SU-DHL-6 (cell line): ENCODE data around the gene CCDC152.

ENCODE experiments used
- H2AFZ ChIP-seq: fragments of 200-600 bp; sonication (generic); 2 replicates; pipeline ENCODE4 v1.6.1; 2014; ENCODE audit warnings: low read depth, mild to moderate bottlenecking, moderate library complexity, mixed read lengths, antibody characterized with exemption, low read length; ENCODE audit not compliant: severe bottlenecking
- H3F3A ChIP-seq: fragments of 200-600 bp; shearing (Covaris generic); 2 replicates; pipeline ENCODE4 v1.6.0; 2016; ENCODE audit warnings: antibody characterized with exemption, mild to moderate bottlenecking; ENCODE audit not compliant: insufficient read depth
- H3K27ac ChIP-seq: fragments of 200-600 bp; sonication (generic); 2 replicates; pipeline ENCODE4 v1.5.1; 2016; ENCODE audit warnings: low read depth, mild to moderate bottlenecking, low read length, moderate library complexity, mixed read lengths
- H3K27me3 ChIP-seq: fragments of 200-600 bp; sonication (generic), shearing (Covaris generic); 2 replicates; pipeline ENCODE4 v1.6.0; 2014; ENCODE audit warnings: mild to moderate bottlenecking, low read length
- H3K36me3 ChIP-seq: fragments of 200-600 bp; sonication (generic); 2 replicates; pipeline ENCODE4 v1.6.1; 2014; ENCODE audit warnings: mild to moderate bottlenecking, low read length, mixed read lengths
- H3K4me2 ChIP-seq: fragments of 300-600, 200-600 bp; shearing (Covaris generic), sonication (generic); 2 replicates; pipeline ENCODE4 v1.6.0; 2014; ENCODE audit warnings: low read length, low read depth, mild to moderate bottlenecking; ENCODE audit not compliant: poor library complexity, severe bottlenecking
- H3K4me3 ChIP-seq: fragments of 200-600 bp; sonication (generic); 2 replicates; pipeline ENCODE4 v1.5.1; 2014; ENCODE audit warnings: antibody characterized with exemption, low read length, mild to moderate bottlenecking, mixed read lengths; ENCODE audit not compliant: insufficient read depth, poor library complexity, severe bottlenecking
- H3K79me2 ChIP-seq: fragments of 200-600 bp; sonication (generic); 2 replicates; pipeline ENCODE4 v1.6.1; 2014; ENCODE audit warnings: mild to moderate bottlenecking, low read length, moderate library complexity; ENCODE audit not compliant: insufficient read depth
- H3K9ac ChIP-seq: fragments of 200-600 bp; sonication (generic); 2 replicates; pipeline ENCODE4 v1.7.0; 2014; ENCODE audit warnings: mild to moderate bottlenecking, low read length
- H3K9me2 ChIP-seq: fragments of 200-600 bp; sonication (generic); replicated peaks from 2 replicates; pipeline ENCODE4 v1.6.1; 2014; ENCODE audit warnings: low read length; ENCODE audit not compliant: insufficient read depth
- H3K9me3 ChIP-seq: fragments of 200-600 bp; sonication (generic); 2 replicates; pipeline ENCODE4 v1.6.1; 2014; ENCODE audit warnings: low read length, mixed read lengths; ENCODE audit not compliant: insufficient read depth
- H4K20me1 ChIP-seq: fragments of 200-600 bp; sonication (generic); 2 replicates; pipeline ENCODE4 v1.6.1; 2014; ENCODE audit warnings: low read depth, mild to moderate bottlenecking, antibody characterized with exemption, low read length, moderate library complexity, mixed read lengths
- CTCF ChIP-seq: fragments of 200-600 bp; sonication (generic); IDR thresholded peaks from one replicate; pipeline ENCODE4 v1.5.1; 2017; ENCODE audit warnings: antibody characterized with exemption, mild to moderate bottlenecking, low read length, moderate library complexity; ENCODE audit not compliant: insufficient read depth, poor library complexity, severe bottlenecking
- EZH2phosphoT487 ChIP-seq: fragments of 200-600 bp; sonication (generic), shearing (Covaris generic); conservative IDR thresholded peaks from 2 replicates; pipeline ENCODE4 v1.6.1; 2018; ENCODE audit warnings: mild to moderate bottlenecking, antibody characterized with exemption, low read length, moderate library complexity, mixed read lengths

Gene CCDC152

GRCh38 chr5:42824347-42824976, 67.8 kb downstream of the CCDC152 start:
- H3K9me3 ChIP-seq = no peaks in the 10 kb centered on the region
- H3K4me3 ChIP-seq = no peak overlapping the region
- no peaks in the 10 kb centered on the region for H3K79me2 ChIP-seq
- no peak overlapping the region for H3K4me2 ChIP-seq
- no peaks in the 10 kb centered on the region for H3K36me3 ChIP-seq
- TF ChIP-seq CTCF (no peak), EZH2phosphoT487 (no peak)
- no peak overlapping the region for H3K9ac ChIP-seq
- no peak overlapping the region for H3K27ac ChIP-seq
- H4K20me1 ChIP-seq = no peaks in the 10 kb centered on the region
- H2AFZ ChIP-seq = no peak overlapping the region
- H3K9me2 ChIP-seq = no peaks in the 10 kb centered on the region
- no peaks in the 10 kb centered on the region for H3K27me3 ChIP-seq
- no peaks in the 10 kb centered on the region for H3F3A ChIP-seq

GRCh38 chr5:42825422-42826148, 69.0 kb downstream of the CCDC152 start:
- H3F3A ChIP-seq = no peaks in the 10 kb centered on the region
- TF ChIP-seq EZH2phosphoT487 (no peak), CTCF (no peak)
- no peaks in the 10 kb centered on the region for H3K79me2 ChIP-seq
- no peaks in the 10 kb centered on the region for H3K27me3 ChIP-seq
- no peaks in the 10 kb centered on the region for H4K20me1 ChIP-seq
- H3K9me3 ChIP-seq = no peaks in the 10 kb centered on the region
- no peak overlapping the region for H3K9ac ChIP-seq
- no peak overlapping the region for H3K4me3 ChIP-seq
- H3K4me2 ChIP-seq = no peak overlapping the region
- no peak overlapping the region for H3K27ac ChIP-seq
- H2AFZ ChIP-seq = no peak overlapping the region
- H3K36me3 ChIP-seq = no peaks in the 10 kb centered on the region
- H3K9me2 ChIP-seq = no peaks in the 10 kb centered on the region

GRCh38 chr5:42826757-42827515, 70.3 kb downstream of the CCDC152 start:
- H2AFZ ChIP-seq = no peak overlapping the region
- H3K79me2 ChIP-seq = no peaks in the 10 kb centered on the region
- no peak overlapping the region for H3K27ac ChIP-seq
- H4K20me1 ChIP-seq = no peaks in the 10 kb centered on the region
- no peak overlapping the region for H3K4me3 ChIP-seq
- no peak overlapping the region for H3K9ac ChIP-seq
- H3K9me2 ChIP-seq = no peaks in the 10 kb centered on the region
- TF ChIP-seq EZH2phosphoT487 (no peak), CTCF (no peak)
- no peaks in the 10 kb centered on the region for H3K27me3 ChIP-seq
- H3K9me3 ChIP-seq = no peaks in the 10 kb centered on the region
- no peaks in the 10 kb centered on the region for H3F3A ChIP-seq
- no peak overlapping the region for H3K4me2 ChIP-seq
- no peaks in the 10 kb centered on the region for H3K36me3 ChIP-seq
